Activated T-cell treated with anti-CD3 and anti-CD28 coated beads, Interleukin-2, amount 50 U/mL, for 4 hours (primary cell): ENCODE measurements around the gene BRD1. TPM values are rescaled to one million over a fixed set of nuclear protein-coding genes. Genes with fewer than 3 reads are reported as not detected.
"Not testable (repeated sequence)": the region's sequence is repeated elsewhere in the genome, so short reads cannot be mapped to it uniquely, and the experiment has no call there.

Experiments
- ATAC-seq, 2 donors: fragments of 200-7000 bp; cut with Tn5 transposase; one replicate each; pipeline ENCODE4 v1.10.0; 2021
- DNase-seq: peaks from one replicate; pipeline ENCODE4 v3.0.0-alpha.2; 2020
- H3K27me3 Mint-ChIP-seq: one replicate; pipeline ENCODE4 v1.8.0; 2021; ENCODE audit warnings: low read depth, mixed read lengths
- H3K36me3 Mint-ChIP-seq: one replicate; pipeline ENCODE4 v1.8.0; 2022; ENCODE audit warnings: mixed read lengths; ENCODE audit not compliant: insufficient read depth
- H3K4me1 Mint-ChIP-seq: one replicate; pipeline ENCODE4 v1.8.0; 2021; ENCODE audit warnings: low read depth, mixed read lengths
- H3K4me3 Mint-ChIP-seq: one replicate; pipeline ENCODE4 v1.8.0; 2021; ENCODE audit warnings: mild to moderate bottlenecking, moderate library complexity, mixed read lengths
- H3K9me3 Mint-ChIP-seq: one replicate; pipeline ENCODE4 v1.8.0; 2021; ENCODE audit warnings: mixed read lengths
- total RNA-seq, 3 donors: library from RNA; stranded (reverse); gene quantifications; one replicate each; pipeline ENCODE4 v1.2.1, GENCODE V29; 2021

Gene BRD1
- total RNA-seq, 3 donors from 2014 or later = 26.8 to 34.9 (median 32.3) TPM

DNA sequence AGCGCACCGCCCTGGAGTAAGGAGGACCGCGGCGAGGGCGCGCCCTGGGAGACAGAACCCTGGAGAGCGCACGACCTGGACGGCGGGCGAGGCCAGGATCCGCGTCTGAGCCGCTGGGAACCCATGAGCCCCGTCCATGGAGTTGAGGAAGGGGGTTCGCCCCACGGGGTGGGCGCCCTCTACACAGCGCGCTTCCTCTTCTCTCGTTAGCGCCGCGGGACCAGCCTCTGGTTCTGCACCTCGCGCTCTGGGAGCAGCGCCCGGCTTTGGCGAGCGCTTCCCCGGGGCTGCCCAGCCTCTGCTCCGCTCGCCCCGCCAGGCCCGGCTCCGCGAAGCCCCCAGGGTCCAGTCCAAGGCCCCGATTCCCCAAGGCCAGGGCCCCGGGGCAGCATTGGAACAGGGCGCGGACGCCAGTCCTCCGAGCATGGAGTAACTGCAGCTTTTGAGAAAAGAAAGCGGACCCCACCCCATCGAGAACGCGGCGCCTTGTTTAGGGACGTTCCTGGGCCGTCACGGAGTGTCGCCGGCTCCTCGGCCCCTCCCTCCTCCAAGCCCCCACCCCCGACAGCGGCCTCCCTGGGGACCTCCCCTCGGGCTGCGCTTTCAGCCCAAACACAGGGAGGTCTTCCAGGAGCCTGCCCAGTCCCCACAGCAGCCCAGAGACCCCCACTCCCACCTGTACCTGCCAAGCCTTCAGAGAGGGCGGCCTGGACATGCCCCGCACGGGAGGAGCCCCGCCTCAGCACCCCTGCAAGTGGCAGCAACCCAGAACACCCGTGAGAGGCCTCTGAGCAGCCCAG lies 56.2 kb downstream of the BRD1 start:
- Mint-ChIP-seq H3K9me3 (peaks cover 9% of the 10 kb centered on the region), H3K4me3 (no peak overlapping the region), H3K27me3 (no peaks in the 10 kb centered on the region), H3K36me3 (peaks cover 18% of the 10 kb centered on the region), H3K4me1 (peaks cover 10% of the 10 kb centered on the region)
- no peak for DNase-seq
- ATAC-seq = no peak

DNA sequence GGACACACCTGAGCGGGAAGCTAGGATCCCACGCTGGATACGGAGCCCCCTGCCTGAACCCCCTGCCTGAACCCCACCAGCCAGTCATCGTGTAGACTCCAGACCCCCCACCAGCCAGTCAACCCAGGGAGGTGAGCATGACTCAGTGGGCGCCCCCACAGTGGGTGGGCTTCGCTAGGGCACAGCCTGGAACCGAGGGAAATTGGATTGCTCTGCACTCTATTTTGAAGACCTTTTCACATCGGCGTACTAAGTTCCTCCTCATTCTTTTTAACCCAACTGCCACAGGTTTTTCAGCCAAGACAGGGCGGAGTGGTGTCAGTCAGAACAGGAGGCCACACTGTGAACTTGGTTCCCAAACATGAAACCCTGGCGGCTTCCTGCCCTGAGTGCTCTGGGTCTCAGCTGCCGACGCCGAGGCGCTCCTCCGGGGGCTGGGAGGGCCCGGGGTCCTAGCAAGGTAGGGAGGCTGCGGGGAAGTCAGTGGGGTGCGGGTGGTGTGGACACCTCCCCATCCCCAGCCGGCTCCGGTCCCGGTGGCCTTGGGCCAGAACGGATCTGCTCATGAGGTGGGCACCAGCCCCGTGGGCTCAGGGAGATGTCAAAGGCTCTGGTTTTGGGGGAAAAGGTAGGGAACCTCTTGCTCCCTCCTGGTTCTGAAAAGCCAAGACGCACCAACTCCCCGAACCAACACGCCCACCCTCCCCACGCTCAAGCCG lies 57.0 kb downstream of the BRD1 start:
- DNase-seq (no peak), ATAC-seq (peak in 1 of 2 donors; percentile 24)
- Mint-ChIP-seq H3K4me3 (no peak overlapping the region), H3K4me1 (peaks cover 10% of the 10 kb centered on the region), H3K9me3 (peaks cover 11% of the 10 kb centered on the region), H3K27me3 (no peaks in the 10 kb centered on the region), H3K36me3 (peaks cover 18% of the 10 kb centered on the region)

DNA sequence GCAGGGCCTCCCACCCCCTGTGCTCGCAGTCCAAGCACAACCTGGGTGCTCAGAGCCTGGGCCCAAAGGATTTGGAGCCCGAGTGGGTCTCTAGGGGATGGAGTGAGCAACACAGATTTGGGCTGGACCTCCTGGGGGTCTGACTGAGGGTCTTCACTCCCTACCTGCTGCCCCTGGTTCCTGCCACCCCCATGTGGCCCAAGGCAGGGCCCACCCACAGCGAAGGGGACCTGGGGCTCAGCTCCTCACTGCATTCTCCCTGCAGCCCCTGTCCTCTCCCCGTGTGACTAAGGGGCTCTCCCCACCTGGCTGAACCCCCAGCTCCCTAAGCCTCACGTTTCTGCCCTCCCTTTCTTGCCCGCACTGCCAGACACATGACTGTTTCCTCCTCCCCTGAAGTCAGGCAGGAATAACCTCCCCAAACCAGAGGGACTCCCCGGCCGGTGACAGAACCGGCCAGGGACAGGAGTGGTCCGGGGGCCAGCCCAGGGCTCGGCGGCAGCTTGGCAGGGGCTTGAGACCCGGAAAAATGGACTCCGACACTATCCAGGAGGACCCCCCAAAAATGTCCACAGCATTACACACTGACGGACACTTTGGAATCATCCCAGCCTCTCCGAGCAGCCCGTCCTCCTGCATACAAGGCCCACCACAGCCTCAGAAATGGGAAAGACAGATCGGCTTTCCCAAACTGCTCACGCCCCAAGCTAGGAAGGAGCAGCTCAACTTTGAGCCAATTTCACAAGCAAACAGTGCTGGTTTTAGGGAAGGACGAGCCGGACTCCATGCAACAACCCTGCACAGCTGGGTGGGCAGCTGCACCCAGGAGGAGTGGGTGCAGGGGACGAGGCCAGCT lies 57.8 kb downstream of the BRD1 start:
- ATAC-seq = no peak
- H3K4me1 Mint-ChIP-seq = peaks cover 10% of the 10 kb centered on the region

DNA sequence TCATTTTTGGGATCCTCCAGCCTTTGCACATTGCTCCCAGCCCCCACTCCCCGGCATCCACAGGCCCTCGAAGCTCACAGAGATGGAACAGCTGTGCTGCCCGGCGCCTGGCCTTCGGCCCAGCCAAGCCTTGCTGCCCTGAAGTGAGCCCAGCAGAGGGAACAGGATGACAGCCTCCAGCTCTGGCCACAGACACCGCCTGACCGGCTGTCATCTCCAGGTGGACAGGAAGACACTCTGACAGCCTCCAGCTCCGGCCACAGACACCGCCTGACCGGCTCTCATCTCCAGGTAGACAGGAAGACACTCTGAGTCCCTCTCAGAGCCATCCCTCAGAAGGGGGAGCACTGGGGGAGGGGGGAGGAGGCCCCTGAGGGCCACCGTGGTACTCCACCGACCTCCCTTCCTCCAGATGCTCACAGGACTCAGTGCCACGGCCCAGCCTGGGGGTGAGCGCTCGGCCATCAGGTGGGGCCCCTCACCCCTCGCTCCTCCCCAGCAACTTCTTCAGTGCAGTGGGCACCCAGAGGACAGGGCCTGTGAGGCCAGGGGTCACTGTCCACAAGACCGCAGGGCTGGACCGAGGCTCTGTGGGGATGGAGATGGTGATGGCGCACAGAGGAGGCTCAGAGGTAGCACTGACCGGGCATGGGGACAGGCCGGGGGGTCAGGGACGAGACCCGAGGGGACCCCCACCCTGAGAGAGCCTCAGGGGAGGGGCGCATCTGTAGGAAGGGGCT lies 58.6 kb downstream of the BRD1 start:
- Mint-ChIP-seq H3K4me3 (no peak overlapping the region), H3K4me1 (peaks cover 10% of the 10 kb centered on the region), H3K36me3 (peaks cover 13% of the 10 kb centered on the region), H3K9me3 (peaks cover 11% of the 10 kb centered on the region), H3K27me3 (no peaks in the 10 kb centered on the region)
- no peak for DNase-seq
- no peak for ATAC-seq

More for the DNA sequence above, 57.8 kb downstream of the BRD1 start:
- no peak for DNase-seq
- Mint-ChIP-seq H3K4me3 (no peak overlapping the region), H3K27me3 (no peaks in the 10 kb centered on the region), H3K36me3 (peaks cover 18% of the 10 kb centered on the region), H3K9me3 (peaks cover 11% of the 10 kb centered on the region)

DNA sequence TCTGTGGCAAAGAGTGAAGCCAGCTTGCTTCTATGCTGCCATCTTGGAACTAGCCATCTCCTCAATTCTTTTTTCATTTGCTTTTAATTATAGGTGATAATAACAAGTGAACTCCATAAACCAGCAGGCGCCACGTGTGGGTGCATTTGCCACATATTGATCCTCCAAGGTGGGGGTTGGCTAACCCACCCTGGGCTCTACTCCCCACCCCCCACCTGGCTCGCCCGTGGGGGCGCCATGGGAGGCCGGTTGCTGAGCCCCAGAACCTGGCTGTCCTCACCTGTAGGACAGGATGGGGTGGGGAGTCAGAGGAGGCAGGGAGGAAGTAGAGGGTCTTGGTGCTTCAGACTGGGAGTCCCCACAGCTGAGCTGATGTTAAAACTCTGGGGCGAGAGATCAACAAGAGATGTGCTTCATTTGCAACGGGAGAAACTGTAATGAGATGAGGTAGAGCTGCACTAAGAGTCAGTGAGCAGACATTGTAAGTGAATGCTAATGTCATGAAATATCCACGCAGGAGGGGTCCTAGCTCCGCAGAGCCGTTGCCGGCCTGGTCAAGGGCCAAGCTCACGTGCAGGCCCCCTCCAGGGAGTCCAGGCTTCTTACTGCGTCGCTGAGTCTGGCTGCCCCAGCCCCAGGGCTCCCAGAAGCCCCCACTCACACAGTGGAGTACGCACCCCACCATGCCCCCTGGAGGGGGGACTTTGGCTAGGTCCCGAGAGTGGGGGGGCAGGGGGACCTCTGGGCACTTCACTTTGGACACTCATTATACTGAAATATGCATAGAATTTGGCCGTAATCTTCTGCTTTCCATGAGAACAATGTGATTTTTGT lies 59.4 kb downstream of the BRD1 start:
- Mint-ChIP-seq H3K4me1 (peaks cover 5% of the 10 kb centered on the region), H3K36me3 (peaks cover 6% of the 10 kb centered on the region), H3K4me3 (no peak overlapping the region), H3K9me3 (peaks cover 11% of the 10 kb centered on the region), H3K27me3 (no peaks in the 10 kb centered on the region)
- ATAC-seq (no peak), DNase-seq (peak; percentile 3)

DNA sequence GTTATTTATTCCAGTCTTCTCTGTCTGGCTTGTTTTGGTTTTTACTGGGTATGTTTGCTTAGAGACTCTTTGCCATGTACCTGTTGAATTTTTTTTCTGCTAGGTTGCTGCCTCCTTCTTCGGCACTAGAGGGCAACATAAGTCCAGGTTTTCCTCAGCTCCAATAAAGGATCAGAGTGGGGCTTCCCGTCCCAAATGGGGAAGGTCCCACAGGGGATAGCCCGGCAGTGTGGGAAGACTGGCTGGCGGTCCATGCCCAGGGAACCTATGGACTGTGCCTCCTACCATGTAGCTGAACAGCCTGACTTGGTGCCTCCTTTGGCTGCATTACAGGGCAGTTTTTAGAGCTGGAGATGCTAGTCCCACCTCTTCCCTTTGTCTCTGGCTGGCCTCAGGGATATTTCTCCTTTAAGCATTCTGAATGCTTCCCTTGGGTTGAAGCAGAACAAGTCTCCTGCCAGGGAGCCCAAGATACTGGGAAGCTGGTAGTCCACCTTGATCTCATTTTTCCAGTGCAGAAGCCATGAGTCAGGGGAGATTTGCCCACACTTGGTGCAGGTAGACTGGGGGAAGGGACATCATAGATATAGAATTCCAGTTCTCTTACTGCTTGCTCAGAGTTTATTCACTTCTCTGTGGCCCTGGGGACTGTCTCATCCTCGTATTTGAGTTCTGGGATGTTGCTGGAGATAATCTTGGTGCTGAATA lies 60.2 kb downstream of the BRD1 start:
- Mint-ChIP-seq H3K36me3 (peaks cover 5% of the 10 kb centered on the region), H3K9me3 (peaks cover 11% of the 10 kb centered on the region)

DNA sequence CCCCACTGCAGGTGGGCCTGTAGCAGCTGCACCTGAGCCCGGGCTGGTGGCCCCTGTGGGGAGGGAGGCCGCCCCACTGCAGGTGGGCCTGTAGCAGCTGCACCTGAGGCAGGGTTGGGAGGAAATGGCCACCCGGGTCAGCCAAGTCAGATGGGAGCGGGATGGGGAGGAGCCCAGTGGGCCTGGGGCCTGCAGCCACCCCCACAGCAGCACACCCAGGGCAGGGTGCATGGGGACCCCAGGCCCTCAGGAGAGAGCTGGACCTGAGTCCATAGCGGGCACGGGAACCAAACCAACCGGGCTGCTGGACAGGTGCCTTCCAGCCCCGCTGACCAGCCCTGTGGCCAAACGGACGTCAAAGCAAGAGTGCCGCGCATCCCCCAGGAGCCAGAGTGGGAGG lies 61.7 kb downstream of the BRD1 start:
- DNase-seq (no peak), ATAC-seq (no peak)
- Mint-ChIP-seq H3K27me3 (no peaks in the 10 kb centered on the region), H3K36me3 (peaks cover 5% of the 10 kb centered on the region), H3K4me3 (no peak overlapping the region), H3K4me1 (peaks cover 7% of the 10 kb centered on the region), H3K9me3 (peaks cover 11% of the 10 kb centered on the region)

More for the DNA sequence above, 60.2 kb downstream of the BRD1 start:
- ATAC-seq (peak; percentile 37 to 51), DNase-seq (peak; percentile 10)
- Mint-ChIP-seq H3K4me3 (no peak overlapping the region), H3K27me3 (no peaks in the 10 kb centered on the region), H3K4me1 (peaks cover 2% of the 10 kb centered on the region)

DNA sequence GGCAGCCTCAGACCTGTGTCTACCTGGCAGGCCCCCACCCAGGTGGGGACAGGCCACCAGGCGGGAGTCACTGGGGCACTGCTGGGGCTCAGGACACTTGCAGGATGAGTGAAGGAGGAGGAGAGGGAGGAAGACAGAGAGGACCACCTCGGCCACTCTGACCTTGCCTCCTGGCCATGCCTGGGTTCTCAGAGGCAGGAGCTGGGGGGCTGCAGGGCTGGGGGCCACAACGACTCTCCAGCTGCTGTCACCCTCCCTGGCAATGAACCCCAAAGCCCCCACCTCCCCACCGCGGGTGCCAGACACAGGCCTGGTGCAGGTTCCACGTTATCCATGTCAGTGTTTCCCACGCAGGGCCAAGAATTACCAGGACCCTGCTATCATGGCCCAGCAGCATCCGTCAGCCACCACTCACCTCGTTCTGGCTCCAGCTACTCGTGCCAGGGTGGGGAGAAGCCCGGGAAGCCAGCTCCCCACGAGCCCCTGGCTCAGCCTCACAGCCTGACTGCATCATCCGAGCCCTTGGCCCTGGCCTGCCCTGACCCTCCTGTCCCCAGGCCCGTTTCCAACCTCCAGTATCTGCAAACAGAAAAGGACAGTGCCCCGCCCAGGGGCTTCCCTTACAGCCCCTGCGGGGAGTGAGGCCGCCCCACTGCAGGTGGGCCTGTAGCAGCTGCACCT lies 62.4 kb downstream of the BRD1 start:
- Mint-ChIP-seq H3K9me3 (peaks cover 11% of the 10 kb centered on the region), H3K4me1 (peaks cover 12% of the 10 kb centered on the region), H3K36me3 (peaks cover 5% of the 10 kb centered on the region), H3K27me3 (no peaks in the 10 kb centered on the region), H3K4me3 (no peak overlapping the region)
- DNase-seq (no peak), ATAC-seq (no peak)

DNA sequence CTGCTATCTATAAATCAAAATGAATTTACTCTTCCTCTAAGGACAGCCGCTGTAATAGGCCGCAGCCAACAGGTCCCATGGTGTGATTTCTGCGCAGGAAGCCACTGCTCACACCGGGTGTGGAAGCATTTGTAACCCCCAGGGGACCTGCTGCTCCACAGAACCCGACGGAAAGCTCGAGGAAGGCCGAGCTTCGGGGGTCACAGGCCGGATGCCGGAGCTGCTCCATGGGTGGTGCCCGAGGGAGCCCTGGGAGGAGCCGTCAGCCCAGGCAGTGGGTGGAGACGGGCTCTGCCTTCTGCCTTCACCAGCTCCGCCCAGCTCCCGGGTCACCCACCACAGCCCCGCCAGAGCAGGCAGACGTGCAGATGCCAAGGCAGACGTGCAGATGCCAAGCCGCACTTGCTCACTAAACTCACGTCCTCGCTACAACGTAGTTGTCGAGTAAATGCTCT lies 63.5 kb downstream of the BRD1 start:
- Mint-ChIP-seq H3K4me3 (no peak overlapping the region), H3K9me3 (peaks cover 11% of the 10 kb centered on the region), H3K4me1 (peaks cover 12% of the 10 kb centered on the region), H3K27me3 (no peaks in the 10 kb centered on the region), H3K36me3 (peaks cover 5% of the 10 kb centered on the region)
- DNase-seq (peak; percentile 4), ATAC-seq (no peak)

DNA sequence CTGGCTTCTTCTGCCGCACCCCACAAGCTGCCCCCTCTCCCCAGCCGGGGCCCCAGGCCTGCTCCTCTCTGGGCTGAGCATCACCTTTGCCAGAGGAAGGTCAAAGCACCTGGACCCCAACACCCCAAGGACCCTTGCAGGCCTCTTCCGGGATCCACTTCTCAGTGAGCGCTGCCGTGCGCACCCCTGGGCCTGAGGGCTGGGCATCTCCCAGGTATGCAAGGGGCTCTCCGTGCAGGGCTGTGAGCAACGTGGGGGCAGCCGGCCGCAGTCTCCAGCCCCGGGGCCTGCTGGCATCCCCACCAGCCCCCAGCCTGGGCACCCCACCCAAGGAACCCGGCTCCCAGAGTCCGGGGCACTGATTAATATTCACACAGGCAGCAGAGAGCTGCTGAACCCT lies 64.0 kb downstream of the BRD1 start:
- Mint-ChIP-seq H3K4me1 (peaks cover 12% of the 10 kb centered on the region), H3K9me3 (peaks cover 11% of the 10 kb centered on the region), H3K4me3 (no peak overlapping the region), H3K27me3 (no peaks in the 10 kb centered on the region), H3K36me3 (peaks cover 5% of the 10 kb centered on the region)
- DNase-seq (no peak), ATAC-seq (no peak)

DNA sequence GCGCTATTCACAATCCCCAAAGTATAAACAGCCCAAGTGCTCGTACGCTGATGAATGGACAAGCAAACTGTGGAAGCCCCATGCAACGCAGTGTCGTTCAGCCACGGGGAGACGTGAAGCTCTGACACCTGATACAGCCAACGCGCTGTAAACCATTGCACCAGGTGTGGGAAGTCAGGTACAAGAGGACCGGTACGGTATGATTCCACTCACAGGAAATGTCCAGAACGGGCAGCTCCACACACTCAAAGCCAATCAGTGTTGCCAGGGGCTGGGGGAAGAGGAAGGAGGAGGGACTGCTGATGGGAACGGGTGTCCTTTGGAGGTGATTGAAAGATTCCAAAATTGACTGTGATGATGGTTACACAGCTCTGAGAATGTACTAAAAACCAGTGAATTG lies 64.5 kb downstream of the BRD1 start:
- no peak for DNase-seq
- ATAC-seq = no peak
- Mint-ChIP-seq H3K9me3 (peaks cover 11% of the 10 kb centered on the region), H3K4me1 (peaks cover 12% of the 10 kb centered on the region), H3K4me3 (no peak overlapping the region), H3K36me3 (peaks cover 5% of the 10 kb centered on the region), H3K27me3 (no peaks in the 10 kb centered on the region)

DNA sequence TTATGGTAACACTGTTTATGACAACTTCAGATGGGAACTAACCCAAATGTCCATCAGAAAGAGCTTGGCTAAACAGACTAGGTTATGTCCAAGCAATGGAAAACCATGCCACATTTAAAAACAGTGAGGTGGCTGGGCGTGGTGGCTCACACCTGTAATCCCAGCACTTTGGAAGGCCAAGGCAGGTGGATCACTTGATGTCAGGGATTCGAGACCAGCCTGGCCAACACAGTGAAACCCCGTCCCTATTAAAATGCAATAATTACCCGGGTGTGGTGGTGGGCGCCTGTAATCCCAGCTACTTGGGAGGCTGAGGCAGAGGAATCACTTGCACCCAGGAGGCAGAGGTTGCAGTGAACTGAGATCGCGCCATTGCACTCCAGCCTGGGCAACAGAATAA lies 65.1 kb downstream of the BRD1 start:
- peaks cover 12% of the 10 kb centered on the region for H3K4me1 Mint-ChIP-seq
- peaks cover 11% of the 10 kb centered on the region for H3K9me3 Mint-ChIP-seq
- not testable (repeated sequence) for DNase-seq

More for the DNA sequence above, 65.1 kb downstream of the BRD1 start:
- not testable (repeated sequence) for H3K4me3 Mint-ChIP-seq, ATAC-seq, H3K27me3 Mint-ChIP-seq, H3K36me3 Mint-ChIP-seq
